ENCODE measurements around the gene PAFAH1B1.

The PAFAH1B1 gene

DNA sequence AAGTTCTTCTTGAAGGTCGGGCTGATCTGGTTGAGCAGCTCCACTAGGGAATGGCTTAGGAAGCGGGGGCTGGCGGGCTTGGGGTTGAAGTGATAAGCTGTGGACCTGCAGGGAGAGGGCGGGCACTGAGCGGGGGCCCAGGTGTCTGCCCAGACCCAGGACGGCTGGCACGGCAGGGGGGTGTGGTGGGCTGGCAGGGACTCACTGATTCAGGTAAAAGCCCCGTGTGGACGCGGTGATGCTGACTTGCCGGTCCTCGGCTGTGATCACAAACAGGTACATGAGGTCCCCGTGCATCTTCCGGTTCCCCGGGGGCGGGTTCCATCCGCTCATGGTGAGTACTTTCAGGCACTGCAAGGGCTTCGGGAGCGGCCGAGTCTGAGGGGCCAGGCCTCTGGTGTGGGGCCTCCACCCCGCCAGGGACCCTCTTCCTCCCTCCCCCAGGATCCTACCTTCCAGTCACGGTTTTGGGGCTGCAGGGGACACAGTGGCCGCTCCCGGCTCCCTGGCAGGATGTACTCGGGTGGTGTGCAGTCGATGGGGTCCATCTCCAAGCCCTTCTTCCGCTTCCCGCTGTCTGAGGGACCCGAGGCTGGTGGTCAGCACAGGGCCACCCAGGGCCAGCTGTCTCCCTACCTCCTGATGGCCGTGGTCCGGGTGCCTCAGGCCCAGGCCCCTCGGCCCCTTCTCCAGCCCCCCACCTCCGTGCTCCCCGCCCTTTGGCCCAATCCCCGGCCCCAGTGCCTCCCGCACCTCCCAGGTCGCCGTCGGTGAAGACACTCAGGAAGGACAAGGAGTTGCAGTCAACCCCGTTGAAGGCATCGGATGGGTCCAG is 107.9 kb downstream of the PAFAH1B1 start:
- ChIA-PET CTCF (no interaction called here), POLR2A (no interaction called here)
- TF ChIP-seq, protein P1, sequence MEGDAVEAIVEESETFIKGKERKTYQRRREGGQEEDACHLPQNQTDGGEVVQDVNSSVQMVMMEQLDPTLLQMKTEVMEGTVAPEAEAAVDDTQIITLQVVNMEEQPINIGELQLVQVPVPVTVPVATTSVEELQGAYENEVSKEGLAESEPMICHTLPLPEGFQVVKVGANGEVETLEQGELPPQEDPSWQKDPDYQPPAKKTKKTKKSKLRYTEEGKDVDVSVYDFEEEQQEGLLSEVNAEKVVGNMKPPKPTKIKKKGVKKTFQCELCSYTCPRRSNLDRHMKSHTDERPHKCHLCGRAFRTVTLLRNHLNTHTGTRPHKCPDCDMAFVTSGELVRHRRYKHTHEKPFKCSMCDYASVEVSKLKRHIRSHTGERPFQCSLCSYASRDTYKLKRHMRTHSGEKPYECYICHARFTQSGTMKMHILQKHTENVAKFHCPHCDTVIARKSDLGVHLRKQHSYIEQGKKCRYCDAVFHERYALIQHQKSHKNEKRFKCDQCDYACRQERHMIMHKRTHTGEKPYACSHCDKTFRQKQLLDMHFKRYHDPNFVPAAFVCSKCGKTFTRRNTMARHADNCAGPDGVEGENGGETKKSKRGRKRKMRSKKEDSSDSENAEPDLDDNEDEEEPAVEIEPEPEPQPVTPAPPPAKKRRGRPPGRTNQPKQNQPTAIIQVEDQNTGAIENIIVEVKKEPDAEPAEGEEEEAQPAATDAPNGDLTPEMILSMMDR (IDR thresholded peaks at IDR 0.05; ENCODE audit: insufficient read depth, low read length, missing control alignments), result no peak
- H3K4me3 ChIP-seq (ENCODE audit: low read depth, low read length), result no peak overlapping the region
- no peak for DNase-seq (ENCODE audit: low read depth, low spot score)

DNA sequence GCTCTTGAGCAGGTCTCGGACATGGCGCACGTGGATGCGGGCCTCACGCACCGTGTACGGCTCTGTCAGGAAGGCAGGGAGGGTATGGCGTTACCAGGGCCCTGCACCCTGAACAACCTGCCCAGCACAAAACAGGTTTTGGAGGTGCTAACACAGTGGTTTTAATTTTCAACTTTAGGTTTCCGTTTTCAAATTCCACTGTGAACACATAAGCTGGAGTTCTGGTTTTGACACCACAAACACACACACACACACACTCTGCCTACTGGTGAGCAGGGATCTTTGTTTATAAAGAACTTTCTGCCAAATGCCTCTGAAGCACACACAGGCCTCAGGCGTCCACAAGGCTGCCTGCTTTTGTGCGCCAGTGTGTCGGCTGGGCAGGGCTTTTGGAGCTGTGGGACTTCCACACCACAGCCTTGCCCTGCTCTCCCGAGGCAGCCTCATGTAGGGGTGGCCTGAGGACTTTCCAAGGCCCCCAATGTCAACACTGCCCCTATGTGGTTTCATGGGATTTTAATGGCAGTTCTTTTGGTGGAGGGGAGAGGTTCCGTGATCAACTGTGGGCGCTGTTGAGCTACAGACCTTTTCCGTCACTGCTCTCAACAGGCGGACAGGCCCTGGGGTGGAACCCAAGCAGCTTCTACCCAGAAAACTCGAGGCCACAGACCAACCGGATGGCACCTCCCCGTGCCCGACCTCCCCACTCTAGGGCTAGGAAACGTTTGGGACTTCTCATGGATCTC is 108.7 kb downstream of the PAFAH1B1 start:
- TF ChIP-seq, protein P1 (IDR thresholded peaks at IDR 0.05; ENCODE audit: insufficient read depth, low read length, missing control alignments), result no peak
- CTCF ChIA-PET, result no interaction called here
- POLR2A ChIA-PET, result no interaction called here
- DNase-seq (ENCODE audit: low read depth, low spot score), result no peak
- no peak overlapping the region for H3K4me3 ChIP-seq (ENCODE audit: low read depth, low read length)

DNA sequence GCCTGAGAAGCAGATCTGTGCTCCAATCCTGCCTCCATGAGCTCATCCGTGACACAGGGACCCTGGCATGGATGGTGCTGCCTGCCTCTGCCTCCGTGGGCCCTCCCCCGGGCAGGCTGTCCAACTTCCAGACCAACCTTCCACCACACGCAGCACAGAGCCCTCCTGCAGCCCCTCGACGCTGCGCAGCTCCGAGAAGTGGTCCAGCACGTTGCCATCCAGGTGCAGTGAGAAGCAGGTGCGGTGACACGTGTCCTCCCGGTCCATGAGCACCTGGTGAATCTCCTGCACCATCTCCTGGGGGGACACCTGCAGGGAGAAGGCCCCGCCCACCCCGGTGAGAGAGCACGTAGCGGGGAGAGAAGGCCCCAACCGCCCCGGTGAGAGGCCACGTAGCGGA is 109.7 kb downstream of the PAFAH1B1 start:
- H3K4me3 ChIP-seq (ENCODE audit: low read depth, low read length), result no peak overlapping the region
- TF ChIP-seq, protein P1 (IDR thresholded peaks at IDR 0.05; ENCODE audit: insufficient read depth, low read length, missing control alignments), result no peak
- CTCF ChIA-PET, result no interaction called here
- no peak for DNase-seq (ENCODE audit: low read depth, low spot score)
- POLR2A ChIA-PET, result no interaction called here

DNA sequence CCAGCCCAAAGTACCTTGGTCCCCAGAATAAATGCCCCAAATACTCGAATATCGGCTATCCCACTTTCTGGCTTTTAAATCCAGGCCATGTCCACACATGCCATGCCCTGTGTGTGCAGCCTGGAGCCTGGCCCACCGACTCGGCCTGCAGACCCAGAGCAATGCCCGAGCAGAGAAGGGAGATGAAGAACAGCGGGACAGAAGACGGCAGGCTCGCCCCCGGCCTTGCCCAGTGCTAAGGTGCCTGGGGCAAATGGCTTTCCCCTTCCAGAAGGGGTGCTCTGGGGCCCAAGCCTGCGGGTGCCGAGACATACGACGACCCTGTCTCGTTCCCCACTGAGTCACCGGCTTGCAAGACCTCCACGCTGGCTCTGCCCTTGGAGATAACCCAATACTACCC is 110.2 kb downstream of the PAFAH1B1 start:
- DNase-seq (ENCODE audit: low read depth, low spot score), result no peak
- POLR2A ChIA-PET, result no interaction called here
- H3K4me3 ChIP-seq (ENCODE audit: low read depth, low read length), result no peak overlapping the region
- CTCF ChIA-PET, result no interaction called here
- TF ChIP-seq, protein P1 (IDR thresholded peaks at IDR 0.05; ENCODE audit: insufficient read depth, low read length, missing control alignments), result no peak

DNA sequence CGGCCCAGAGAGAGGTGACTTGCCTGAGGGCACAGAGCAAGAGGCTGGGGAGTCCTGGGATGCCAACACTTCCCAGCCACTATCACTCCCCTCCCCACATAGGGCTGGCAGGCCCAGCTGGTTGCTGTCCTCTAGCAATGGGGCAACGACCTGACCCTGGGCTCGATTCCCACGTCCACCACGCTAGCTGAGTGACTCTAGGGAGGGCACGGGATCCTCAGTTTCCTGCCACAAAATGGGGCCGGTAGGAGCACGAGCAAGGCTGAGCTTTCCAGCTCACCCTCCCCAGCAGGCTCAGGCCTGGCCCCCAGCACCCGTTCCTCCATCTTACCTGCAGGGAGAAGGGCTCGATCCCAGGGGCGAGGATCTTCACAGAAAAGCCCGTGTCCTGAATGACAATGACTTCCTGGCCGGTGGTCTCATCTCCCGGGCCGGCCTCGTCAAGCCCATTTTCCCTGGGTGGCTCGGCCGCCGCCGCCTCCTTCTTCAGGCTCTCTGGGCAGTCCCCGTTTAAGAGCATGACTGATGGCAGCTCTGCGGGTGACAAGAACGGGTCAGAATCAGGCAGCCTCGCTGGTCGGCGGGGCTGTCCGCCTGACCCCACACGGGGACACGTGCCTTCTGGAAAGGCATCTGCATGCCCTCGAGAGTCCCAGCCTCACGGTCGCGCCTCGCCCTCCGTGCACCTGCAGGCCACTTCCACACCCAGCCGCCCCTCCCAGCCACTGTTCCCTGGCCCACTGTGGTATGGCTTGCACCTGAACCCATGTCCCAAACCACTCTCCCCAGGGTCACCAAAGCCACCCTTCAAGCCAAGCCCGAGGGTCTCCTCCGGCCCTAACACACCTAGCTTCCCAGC is 110.8 kb downstream of the PAFAH1B1 start:
- POLR2A ChIA-PET, result no interaction called here
- CTCF ChIA-PET, result interaction anchor here (1.0 kb wide), 1 partner anchor 8 kb away, joined by 3 read pairs; no protein-coding TSS in a partner anchor

More for the DNA sequence above, 110.8 kb downstream of the PAFAH1B1 start:
- no peak overlapping the region for H3K4me3 ChIP-seq (ENCODE audit: low read depth, low read length)
- no peak for DNase-seq (ENCODE audit: low read depth, low spot score)
- TF ChIP-seq, protein P1 (IDR thresholded peaks at IDR 0.05; ENCODE audit: insufficient read depth, low read length, missing control alignments), result no peak
